Stimulated activated CD8-positive, alpha-beta memory T cell treated with anti-CD3 and anti-CD28 coated beads, Interleukin-12 subunit alpha, Interleukin-12 subunit beta, amount 100 ng/mL, for 4 hours (primary cell): ENCODE data around the gene UTP25.
A peak's percentile ranks its signal among the peaks of the same experiment; 100 is the strongest.

Source experiments
- DNase-seq: peaks from one replicate; pipeline ENCODE4 v3.0.0-alpha.2; 2020; ENCODE audit warnings: low read depth

Gene UTP25

DNA sequence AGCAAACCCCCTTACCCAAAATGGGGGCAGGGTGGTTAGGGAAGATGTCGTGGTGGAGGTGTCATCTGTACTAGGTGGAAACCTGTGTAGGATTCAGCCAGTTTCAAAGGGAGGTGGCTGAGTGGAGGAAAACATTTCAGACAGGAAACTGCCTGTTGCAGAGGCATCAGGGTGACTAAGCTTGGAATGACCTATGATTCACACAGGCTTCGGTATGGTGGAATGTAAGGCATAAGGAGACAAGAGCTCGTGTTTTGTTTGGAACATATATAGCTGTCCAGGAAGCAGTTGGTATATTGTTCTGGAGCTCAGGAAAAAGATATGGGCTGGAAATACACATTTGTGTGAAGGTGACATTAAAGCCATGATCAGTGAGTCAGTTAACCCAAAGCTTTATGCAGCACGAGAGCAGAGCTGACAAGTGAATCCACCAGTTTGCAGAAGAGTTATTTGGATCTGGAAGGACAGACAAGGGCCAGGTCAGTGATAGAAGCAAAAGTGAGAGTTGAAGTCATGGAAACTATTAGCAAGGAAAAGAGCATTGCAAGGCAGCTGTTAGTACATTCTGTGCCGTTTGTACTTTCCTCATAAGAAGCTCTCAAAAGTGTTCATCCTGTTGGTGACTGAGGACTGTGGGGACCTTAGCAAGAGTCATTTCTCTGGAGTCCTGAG, 12.2 kb downstream of the UTP25 start:
- DNase-seq: no peak

GRCh38 chr1:209840611-209841010, 12.8 kb downstream of the UTP25 start:
- DNase-seq: no peak

GRCh38 chr1:209844695-209845407, 17.1 kb downstream of the UTP25 start:
- no peak for DNase-seq

GRCh38 chr1:209845408-209845725, 17.6 kb downstream of the UTP25 start:
- DNase-seq: no peak

GRCh38 chr1:209849388-209849787, 21.6 kb downstream of the UTP25 start:
- no peak for DNase-seq

GRCh38 chr1:209850342-209850979, 22.7 kb downstream of the UTP25 start:
- peak; percentile 2 for DNase-seq

DNA sequence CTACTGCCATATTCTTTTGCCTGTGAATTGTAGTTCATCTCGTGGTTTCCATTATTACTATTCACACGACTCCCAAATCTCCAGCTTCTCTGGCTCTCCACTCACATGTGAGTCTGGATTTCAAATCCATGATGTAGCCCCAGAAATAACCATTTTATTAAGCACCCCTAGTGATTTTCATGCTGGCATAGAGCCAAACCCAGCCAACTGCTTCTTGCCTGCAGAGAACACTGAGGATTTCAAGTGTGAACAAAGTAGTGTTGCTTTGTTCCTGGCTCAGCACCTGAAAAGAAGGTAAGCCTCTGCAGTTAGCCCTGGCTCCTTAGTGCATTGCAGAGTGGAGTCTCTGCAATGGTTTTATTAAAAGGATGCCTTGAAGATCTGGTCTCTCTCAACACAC, 25.9 kb downstream of the UTP25 start:
- no peak for DNase-seq

- no peak for DNase-seq
These were observed 26.4 kb downstream of the UTP25 start for GRCh38 chr1:209854196-209854595.

DNA sequence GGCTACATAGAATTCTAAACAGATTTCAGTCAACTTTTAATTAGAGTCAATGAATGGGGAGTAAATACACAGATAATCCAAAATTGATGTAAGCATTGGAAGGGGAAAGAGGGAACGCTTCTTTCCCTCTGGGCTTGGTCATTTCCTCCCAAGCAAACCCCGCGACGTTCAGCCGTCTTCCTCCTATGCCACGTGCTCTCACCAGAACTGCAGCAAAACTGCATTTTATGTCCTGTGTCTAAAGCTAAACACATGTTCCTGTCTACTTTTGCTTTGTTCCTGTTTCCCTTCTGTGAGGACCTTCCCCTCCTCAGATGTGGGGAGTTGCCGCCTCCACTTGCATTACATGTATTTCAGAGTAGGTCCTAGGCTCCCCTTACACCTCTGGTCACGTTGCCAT, 27.2 kb downstream of the UTP25 start:
- DNase-seq: no peak

DNA sequence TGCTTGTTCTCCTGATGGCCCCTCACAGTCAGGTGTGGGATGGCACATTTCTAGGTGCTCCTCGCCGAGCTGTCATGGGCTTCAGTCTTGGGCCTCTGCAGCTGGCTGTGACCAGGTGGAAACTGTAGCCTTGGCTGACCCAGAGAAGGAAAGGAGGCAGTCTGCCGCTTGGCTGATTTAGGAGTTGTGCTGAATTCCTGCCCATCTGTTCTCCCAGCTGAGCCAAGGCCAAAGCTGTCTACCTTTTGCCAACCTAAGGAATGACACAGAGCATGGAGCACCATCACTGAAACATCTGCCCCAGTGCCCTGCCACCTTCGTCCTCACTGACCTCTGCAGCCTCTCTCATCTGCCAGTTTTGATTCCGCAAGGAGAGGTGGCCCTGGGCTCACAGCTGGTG, 27.9 kb downstream of the UTP25 start:
- DNase-seq: no peak

- no peak for DNase-seq
These were observed 30.9 kb downstream of the UTP25 start for GRCh38 chr1:209858561-209859103.

- DNase-seq: peak; percentile 18
These were observed 32.6 kb downstream of the UTP25 start for GRCh38 chr1:209860293-209860881.

DNA sequence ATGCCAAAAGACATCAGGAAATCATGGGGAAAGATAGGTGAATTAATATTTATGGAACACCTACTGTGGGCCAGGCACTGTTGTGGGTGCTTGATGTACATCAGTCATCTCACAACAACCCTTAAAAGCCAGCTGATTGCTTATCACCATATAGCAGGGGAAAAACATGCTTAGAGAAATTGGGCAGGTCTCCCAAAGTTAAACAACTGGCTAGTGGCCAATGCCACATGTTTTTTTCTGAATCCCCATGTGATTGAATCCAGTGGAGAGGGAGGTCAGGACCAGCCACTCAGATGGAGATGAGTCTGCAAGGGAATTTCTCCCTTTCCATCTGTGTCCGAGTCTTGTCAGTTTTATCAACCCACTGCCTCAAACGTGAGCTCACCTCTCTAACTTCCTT, 33.5 kb downstream of the UTP25 start:
- DNase-seq: no peak

DNA sequence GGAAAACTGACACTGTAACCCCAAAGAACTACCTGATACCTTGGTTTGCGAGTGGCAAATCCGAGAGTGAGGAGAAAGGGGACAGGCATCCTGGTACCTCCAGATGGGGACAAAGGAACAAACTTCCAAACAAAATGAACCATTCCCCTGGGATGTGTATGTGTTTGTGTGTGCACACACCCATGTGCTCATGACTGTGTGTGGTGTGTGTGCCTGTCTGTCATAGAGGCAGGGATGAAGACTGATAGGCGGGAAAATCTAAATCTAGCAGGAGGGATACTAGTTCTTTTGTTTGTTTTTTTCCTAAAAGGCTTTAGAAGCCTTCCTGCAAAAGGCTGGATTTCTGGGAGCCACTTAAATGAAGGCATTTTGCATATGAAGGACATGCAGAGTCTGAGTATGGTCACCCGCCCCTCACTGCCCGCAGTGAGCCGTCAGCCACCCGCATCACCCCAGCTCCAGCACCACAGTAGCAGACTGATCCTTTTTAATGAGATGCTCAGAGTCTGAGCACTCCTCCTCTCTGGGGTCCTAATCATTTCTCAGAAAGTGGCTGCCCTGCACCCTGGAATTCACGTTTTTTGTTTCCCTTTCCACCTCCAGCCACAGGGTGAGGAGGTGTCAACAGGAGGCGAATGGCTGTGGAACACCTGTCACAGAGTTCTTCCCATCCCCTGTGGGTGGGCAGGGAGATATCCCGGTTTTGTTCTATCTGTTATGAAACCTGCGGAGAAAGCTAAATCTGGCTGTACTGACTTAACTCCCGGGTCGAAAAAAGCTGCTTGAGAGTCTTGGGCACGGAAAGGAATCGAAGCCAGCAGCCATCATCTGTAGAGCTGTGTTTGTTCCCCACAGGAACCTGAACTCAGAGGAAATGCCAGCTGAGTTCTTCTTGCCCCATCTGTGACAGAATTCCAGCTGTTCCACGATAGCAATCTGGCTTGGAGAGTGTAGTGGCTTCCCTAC, 34.9 kb downstream of the UTP25 start:
- no peak for DNase-seq

DNA sequence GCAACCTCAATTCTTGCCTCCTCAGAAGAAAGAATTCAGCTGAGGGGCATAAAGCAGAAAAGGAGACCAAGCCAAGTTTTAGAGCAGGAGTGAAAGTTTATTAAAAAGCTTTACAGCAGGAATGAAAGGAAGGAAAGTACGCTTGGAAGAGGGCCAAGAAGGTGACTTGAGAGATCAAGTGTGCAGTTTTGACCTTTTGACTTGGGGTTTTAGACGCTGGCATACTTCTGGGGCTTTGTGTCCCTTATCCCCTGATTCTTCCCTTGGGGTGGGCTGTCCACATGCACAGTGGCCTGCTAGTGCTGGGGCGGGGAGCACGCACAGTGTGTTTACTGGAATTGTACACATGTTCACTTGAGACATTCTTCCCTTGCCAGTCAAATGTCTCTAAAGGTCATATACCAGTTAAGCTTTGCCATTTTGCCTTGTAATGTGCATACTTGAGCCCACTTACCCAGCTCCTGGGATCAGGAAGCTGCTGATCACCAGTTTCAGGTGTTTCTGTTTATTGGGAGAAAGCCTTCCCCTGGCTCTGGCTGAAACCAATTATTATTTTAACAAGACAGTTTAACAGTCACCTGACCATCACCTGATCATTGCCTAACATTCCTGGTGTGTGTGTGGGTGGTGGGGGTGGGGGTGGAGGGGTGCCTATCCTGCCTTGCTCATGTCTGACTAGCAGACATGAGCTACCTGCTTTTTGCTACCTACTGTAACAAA, 36.2 kb downstream of the UTP25 start:
- DNase-seq: no peak

DNA sequence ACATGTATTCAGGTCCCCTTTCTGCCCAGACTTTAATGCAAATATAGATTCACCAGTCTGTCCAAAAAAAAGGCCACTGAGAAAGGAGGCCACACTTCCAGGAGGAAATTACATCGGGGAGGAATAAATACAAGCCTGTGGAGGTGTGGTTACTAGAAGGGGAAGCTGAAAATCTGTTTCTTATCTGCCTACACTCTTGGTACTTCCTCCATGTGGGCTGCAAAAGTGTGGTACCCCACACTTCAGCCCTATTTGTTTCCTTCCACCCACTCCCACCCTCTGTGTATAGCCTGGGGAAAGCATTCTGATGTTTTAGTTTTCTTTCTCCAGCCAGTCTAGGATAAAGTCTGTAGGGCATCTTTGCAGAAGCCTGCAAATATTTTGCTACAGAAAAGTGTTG, 38.4 kb downstream of the UTP25 start:
- no peak for DNase-seq

- no peak for DNase-seq
These were observed 41.7 kb downstream of the UTP25 start for GRCh38 chr1:209869291-209870149.

GRCh38 chr1:209870151-209870831, 42.5 kb downstream of the UTP25 start:
- DNase-seq: no peak

GRCh38 chr1:209871006-209871405, 43.2 kb downstream of the UTP25 start:
- no peak for DNase-seq
